GM21717 (cell line): ENCODE data around the gene AK2.
"Not testable (repeated sequence)": the region's sequence is repeated elsewhere in the genome, so short reads cannot be mapped to it uniquely, and the experiment has no call there.

Experiments used
- ATAC-seq: cut with Tn5 transposase; IDR thresholded peaks from one replicate; pipeline ENCODE4 v1.9.1; 2021; ENCODE audit warnings: mild to moderate bottlenecking, moderate library complexity; ENCODE audit not compliant: unreplicated experiment

The AK2 gene

GRCh38 chr1:33036526-33037503 lies at the start of gene AK2:
TSS of gene AK2 (minus strand) at chr1:33036883. CDS start at chr1:33036828, 55 bp downstream.
- ATAC-seq = peak; percentile 96

GRCh38 chr1:33086384-33086850 lies 49.7 kb upstream of the AK2 start:
- no peak for ATAC-seq

- no peak for ATAC-seq
Measured at GRCh38 chr1:33085332-33085731, 48.6 kb upstream of the AK2 start.

GRCh38 chr1:33082575-33083108 lies 46.0 kb upstream of the AK2 start:
- ATAC-seq = no peak

GRCh38 chr1:33081554-33082305 lies 45.0 kb upstream of the AK2 start:
- no peak for ATAC-seq

GRCh38 chr1:33080885-33081553 lies 44.3 kb upstream of the AK2 start, which contains the start of gene AZIN2:
TSS of gene AZIN2 (plus strand) at chr1:33081153. CDS start at chr1:33082250, 1,097 bp downstream.
- ATAC-seq = peak; percentile 95

- ATAC-seq = no peak
Measured at GRCh38 chr1:33080373-33080772, 43.7 kb upstream of the AK2 start.

GRCh38 chr1:33078030-33078591 lies 41.4 kb upstream of the AK2 start:
- no peak for ATAC-seq

GRCh38 chr1:33074193-33074945 lies 37.7 kb upstream of the AK2 start:
- no peak for ATAC-seq

GRCh38 chr1:33072707-33073106 lies 36.0 kb upstream of the AK2 start:
- no peak for ATAC-seq

GRCh38 chr1:33070628-33071027 lies 33.9 kb upstream of the AK2 start:
- no peak for ATAC-seq

GRCh38 chr1:33068108-33068507 lies 31.4 kb upstream of the AK2 start:
- not testable (repeated sequence) for ATAC-seq

- not testable (repeated sequence) for ATAC-seq
Measured at GRCh38 chr1:33066477-33066876, 29.8 kb upstream of the AK2 start.

GRCh38 chr1:33065301-33065700 lies 28.6 kb upstream of the AK2 start:
- no peak for ATAC-seq

GRCh38 chr1:33064284-33064683 lies 27.6 kb upstream of the AK2 start:
- not testable (repeated sequence) for ATAC-seq

- ATAC-seq = no peak
Measured at GRCh38 chr1:33061834-33062233, 25.2 kb upstream of the AK2 start.

GRCh38 chr1:33060579-33061083 lies 23.9 kb upstream of the AK2 start:
- ATAC-seq = no peak

- no peak for ATAC-seq
Measured at GRCh38 chr1:33057095-33057494, 20.4 kb upstream of the AK2 start.

GRCh38 chr1:33056426-33056825 lies 19.7 kb upstream of the AK2 start:
- ATAC-seq = no peak
